GM19324 (cell line): Measurements from ENCODE around the gene ARID4B.
"Not testable (repeated sequence)": the region's sequence is repeated elsewhere in the genome, so short reads cannot be mapped to it uniquely, and the experiment has no call there.

Source experiments
- ATAC-seq: cut with Tn5 transposase; IDR thresholded peaks from one replicate; pipeline ENCODE4 v1.9.1; 2021; ENCODE audit warnings: mild to moderate bottlenecking, moderate library complexity; ENCODE audit not compliant: unreplicated experiment, low FRiP score

Gene ARID4B

GRCh38 chr1:235240960-235241359 is 87.0 kb downstream of the ARID4B start:
- no peak for ATAC-seq

- no peak for ATAC-seq
Measured at GRCh38 chr1:235239851-235240250, 88.1 kb downstream of the ARID4B start.

GRCh38 chr1:235238558-235238957 is 89.4 kb downstream of the ARID4B start:
- no peak for ATAC-seq

GRCh38 chr1:235236128-235236527 is 91.9 kb downstream of the ARID4B start:
- no peak for ATAC-seq

- ATAC-seq, result no peak
Measured at GRCh38 chr1:235229868-235230267, 98.1 kb downstream of the ARID4B start.

- no peak for ATAC-seq
Measured at GRCh38 chr1:235227414-235227813, 100.6 kb downstream of the ARID4B start.

- ATAC-seq, result no peak
Measured at GRCh38 chr1:235226933-235227332, 101.0 kb downstream of the ARID4B start.

GRCh38 chr1:235225299-235225698 is 102.7 kb downstream of the ARID4B start:
- ATAC-seq, result no peak

- ATAC-seq, result no peak
Measured at GRCh38 chr1:235221653-235222375, 106.2 kb downstream of the ARID4B start.

GRCh38 chr1:235215453-235215852 is 112.5 kb downstream of the ARID4B start:
- no peak for ATAC-seq

GRCh38 chr1:235214962-235215361 is 113.0 kb downstream of the ARID4B start:
- ATAC-seq, result not testable (repeated sequence)

GRCh38 chr1:235213752-235214151 is 114.2 kb downstream of the ARID4B start:
- ATAC-seq, result no peak

GRCh38 chr1:235211517-235211916 is 116.5 kb downstream of the ARID4B start:
- ATAC-seq, result no peak

GRCh38 chr1:235207209-235207565 is 120.8 kb downstream of the ARID4B start:
- no peak for ATAC-seq

GRCh38 chr1:235206533-235207208 is 121.3 kb downstream of the ARID4B start:
- no peak for ATAC-seq

- ATAC-seq, result no peak
Measured at GRCh38 chr1:235205687-235206086, 122.3 kb downstream of the ARID4B start.

- no peak for ATAC-seq
Measured at GRCh38 chr1:235203428-235203827, 124.6 kb downstream of the ARID4B start.

GRCh38 chr1:235202447-235202846 is 125.5 kb downstream of the ARID4B start:
- not testable (repeated sequence) for ATAC-seq

- ATAC-seq, result no peak
Measured at GRCh38 chr1:235199441-235199840, 128.5 kb downstream of the ARID4B start.

- no peak for ATAC-seq
Measured at GRCh38 chr1:235190431-235190830, 137.5 kb downstream of the ARID4B start.

- no peak for ATAC-seq
Measured at GRCh38 chr1:235187316-235187715, 140.7 kb downstream of the ARID4B start.

- no peak for ATAC-seq
Measured at GRCh38 chr1:235181561-235182245, 146.3 kb downstream of the ARID4B start.
